Raji (cell line): Measurements from ENCODE around the gene CCDC188.
A peak's percentile ranks its signal among the peaks of the same experiment; 100 is the strongest.

Experiments used
- POLR2A ChIP-seq: IDR thresholded peaks from 2 replicates; pipeline ENCODE4 v1.6.1; 2011; ENCODE audit warnings: low read depth, low read length, control low read depth; ENCODE audit not compliant: insufficient read depth

The CCDC188 gene

GRCh38 chr22:20116951-20117632, 33.8 kb downstream of the CCDC188 start, which contains the start of gene TRMT2A:
TSS of gene TRMT2A (minus strand) at chr22:20117226. CDS start at chr22:20116906, 320 bp downstream.
- TF ChIP-seq POLR2A = peak; percentile 59; the same call in 1 of the 2 replicates

GRCh38 chr22:20116376-20116950, 34.4 kb downstream of the CCDC188 start:
- TF ChIP-seq POLR2A = no peak

GRCh38 chr22:20115691-20116375, 35.0 kb downstream of the CCDC188 start, which contains the start of gene RANBP1:
TSS of gene RANBP1 (plus strand) at chr22:20116104. CDS start at chr22:20116185, 81 bp downstream.
- TF ChIP-seq POLR2A = no peak

- no peak for TF ChIP-seq POLR2A
Measured at GRCh38 chr22:20114506-20115475, 36.1 kb downstream of the CCDC188 start.

- no peak for TF ChIP-seq POLR2A
Measured at GRCh38 chr22:20113551-20114310, 37.1 kb downstream of the CCDC188 start.

- TF ChIP-seq POLR2A = no peak
Measured at GRCh38 chr22:20112623-20113511, 38.0 kb downstream of the CCDC188 start.

- TF ChIP-seq POLR2A = no peak
Measured at GRCh38 chr22:20111689-20112622, 38.9 kb downstream of the CCDC188 start.

- TF ChIP-seq POLR2A = no peak
Measured at GRCh38 chr22:20111045-20111688, 39.7 kb downstream of the CCDC188 start.

GRCh38 chr22:20110359-20110985, 40.4 kb downstream of the CCDC188 start:
- TF ChIP-seq POLR2A = no peak

GRCh38 chr22:20109411-20110358, 41.2 kb downstream of the CCDC188 start:
- TF ChIP-seq POLR2A = 0 out of 2 replicates have a peak, but pooled peaks have one; percentile 25
